NT2/D1 (cell line): ENCODE results near the gene HVCN1.
"Not testable (repeated sequence)": the region's sequence is repeated elsewhere in the genome, so short reads cannot be mapped to it uniquely, and the experiment has no call there.

Source experiments
- DNase-seq: peaks from one replicate; pipeline ENCODE4 v3.0.0-alpha.2; 2011; ENCODE audit warnings: low read depth, low spot score
- H3K27me3 ChIP-seq: 2 replicates; pipeline ENCODE4 v1.6.0; 2011; ENCODE audit warnings: mild to moderate bottlenecking; ENCODE audit not compliant: insufficient read length, insufficient read depth
- H3K36me3 ChIP-seq: 2 replicates; pipeline ENCODE4 v1.6.1; 2011; ENCODE audit warnings: mild to moderate bottlenecking, low read length, mixed read lengths; ENCODE audit not compliant: insufficient read depth, insufficient read length
- H3K4me1 ChIP-seq: 2 replicates; pipeline ENCODE4 v1.5.1; 2011; ENCODE audit not compliant: insufficient read depth, insufficient read length
- H3K4me3 ChIP-seq: 2 replicates; pipeline ENCODE4 v1.5.1; 2011; ENCODE audit warnings: low read depth; ENCODE audit not compliant: insufficient read length
- H3K9ac ChIP-seq: 2 replicates; pipeline ENCODE4 v1.6.0; 2011; ENCODE audit warnings: low read depth; ENCODE audit not compliant: insufficient read length
- H3K9me3 ChIP-seq: 2 replicates; pipeline ENCODE4 v1.5.1; 2011; ENCODE audit warnings: mild to moderate bottlenecking, low read length; ENCODE audit not compliant: insufficient read depth
- SUZ12 ChIP-seq: IDR thresholded peaks from 2 replicates; pipeline ENCODE4 v1.6.1; 2011; ENCODE audit not compliant: insufficient read length, insufficient read depth; ENCODE audit errors: extremely low read depth
- YY1 ChIP-seq: IDR thresholded peaks from 2 replicates; pipeline ENCODE4 v1.6.1; 2011; ENCODE audit not compliant: insufficient read length, insufficient read depth
- ZNF274 ChIP-seq: IDR thresholded peaks from 2 replicates; pipeline ENCODE4 v1.6.1; 2011; ENCODE audit warnings: mild to moderate bottlenecking, low read depth, low read length

The HVCN1 gene

GRCh38 chr12:110728628-110729027 lies 39.7 kb upstream of the HVCN1 start:
- no peak overlapping the region for H3K4me3 ChIP-seq
- H3K27me3 ChIP-seq: no peaks in the 10 kb centered on the region
- H3K9ac ChIP-seq: no peak overlapping the region
- no peaks in the 10 kb centered on the region for H3K9me3 ChIP-seq
- TF ChIP-seq SUZ12 (no peak), YY1 (no peak), ZNF274 (no peak)
- H3K4me1 ChIP-seq: peaks cover 6% of the 10 kb centered on the region
- H3K36me3 ChIP-seq: peaks cover 93% of the 10 kb centered on the region
- DNase-seq: no peak

GRCh38 chr12:110726708-110727369 lies 37.9 kb upstream of the HVCN1 start:
- Histone ChIP-seq H3K4me3 (no peak overlapping the region), H3K4me1 (peaks cover 6% of the 10 kb centered on the region), H3K27me3 (no peaks in the 10 kb centered on the region), H3K9me3 (no peaks in the 10 kb centered on the region), H3K36me3 (peaks cover 93% of the 10 kb centered on the region), H3K9ac (no peak overlapping the region)
- no peak for DNase-seq
- TF ChIP-seq SUZ12 (no peak), ZNF274 (no peak), YY1 (no peak)

DNA sequence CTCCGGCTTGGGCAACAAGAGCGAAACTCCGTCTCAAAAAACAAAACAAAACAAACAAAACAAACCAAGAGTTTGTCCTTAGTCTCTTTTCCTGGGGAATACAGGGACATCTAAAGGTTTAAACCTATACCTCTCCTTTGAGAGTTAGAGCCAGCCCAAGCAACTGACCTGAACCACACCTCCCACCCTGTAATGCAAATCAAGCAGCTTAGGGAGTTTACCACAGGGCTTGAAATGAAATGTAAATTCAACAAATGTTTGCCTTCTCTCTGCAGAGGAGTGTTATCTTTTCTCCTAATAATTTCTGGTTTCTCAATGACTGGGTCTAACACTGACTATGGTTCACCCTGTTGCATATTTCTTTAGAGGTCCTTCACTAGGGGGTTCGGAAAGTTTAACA lies 37.1 kb upstream of the HVCN1 start:
- Histone ChIP-seq H3K9ac (no peak overlapping the region), H3K27me3 (no peaks in the 10 kb centered on the region)
- TF ChIP-seq YY1 (no peak), ZNF274 (no peak), SUZ12 (no peak)

GRCh38 chr12:110725267-110725666 lies 36.4 kb upstream of the HVCN1 start:
- Histone ChIP-seq H3K9me3 (no peaks in the 10 kb centered on the region), H3K9ac (no peak overlapping the region), H3K4me3 (no peak overlapping the region), H3K4me1 (peaks cover 6% of the 10 kb centered on the region), H3K36me3 (peaks cover 93% of the 10 kb centered on the region), H3K27me3 (no peaks in the 10 kb centered on the region)
- no peak for DNase-seq
- TF ChIP-seq SUZ12: no peak
- TF ChIP-seq YY1: no peak
- no peak for TF ChIP-seq ZNF274

More for the DNA sequence above, 37.1 kb upstream of the HVCN1 start:
- no peaks in the 10 kb centered on the region for H3K9me3 ChIP-seq
- peaks cover 93% of the 10 kb centered on the region for H3K36me3 ChIP-seq
- no peak overlapping the region for H3K4me3 ChIP-seq
- DNase-seq: no peak
- peaks cover 6% of the 10 kb centered on the region for H3K4me1 ChIP-seq

DNA sequence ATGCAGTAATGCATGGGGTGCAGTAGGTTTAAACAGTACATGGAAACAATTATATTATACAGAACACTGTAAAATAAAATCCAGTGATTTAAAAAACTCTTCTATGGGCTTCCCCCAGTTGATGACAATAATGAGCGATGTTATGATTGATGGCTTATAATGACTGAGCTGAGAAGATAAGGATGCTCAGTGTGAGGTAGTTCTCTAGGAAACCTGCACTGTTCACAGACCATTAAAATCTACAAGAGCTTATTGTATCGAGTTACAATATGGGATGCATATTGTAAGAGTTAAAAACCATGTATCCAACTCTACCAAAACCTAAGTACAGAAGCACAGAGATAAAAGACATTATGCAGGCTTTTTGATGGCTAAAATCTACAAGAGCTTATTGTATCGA lies 34.0 kb upstream of the HVCN1 start:
- peaks cover 96% of the 10 kb centered on the region for H3K36me3 ChIP-seq

GRCh38 chr12:110721570-110721969 lies 32.7 kb upstream of the HVCN1 start:
- TF ChIP-seq ZNF274 (no peak), YY1 (no peak), SUZ12 (no peak)
- Histone ChIP-seq H3K9ac (no peak overlapping the region), H3K36me3 (peaks cover 92% of the 10 kb centered on the region), H3K27me3 (no peaks in the 10 kb centered on the region), H3K4me3 (no peak overlapping the region), H3K9me3 (no peaks in the 10 kb centered on the region), H3K4me1 (peaks cover 2% of the 10 kb centered on the region)
- no peak for DNase-seq

More for the DNA sequence above, 34.0 kb upstream of the HVCN1 start:
- H3K27me3 ChIP-seq, H3K4me3 ChIP-seq, H3K9me3 ChIP-seq, H3K4me1 ChIP-seq, DNase-seq, H3K9ac ChIP-seq: not testable (repeated sequence)

DNA sequence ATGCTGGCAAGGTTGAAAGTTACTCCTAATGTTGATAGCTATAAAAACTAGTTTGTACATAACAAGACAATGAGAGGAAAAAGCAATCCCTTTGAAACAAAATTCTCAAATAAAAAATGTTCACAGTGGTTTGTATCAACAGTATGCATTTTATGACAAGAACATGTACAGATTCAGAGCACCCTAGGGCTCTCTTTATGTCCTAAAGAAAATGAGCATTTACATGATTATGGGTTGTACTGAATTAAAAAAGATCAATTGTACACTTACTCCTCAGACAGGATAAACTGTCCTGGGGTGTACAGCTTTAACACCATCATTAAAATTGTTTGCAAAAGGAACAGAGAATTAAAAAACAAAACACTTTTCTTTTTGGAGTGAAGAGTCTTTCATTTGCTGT lies 31.6 kb upstream of the HVCN1 start:
- Histone ChIP-seq H3K27me3 (no peaks in the 10 kb centered on the region), H3K9me3 (no peaks in the 10 kb centered on the region), H3K9ac (no peak overlapping the region), H3K36me3 (peaks cover 82% of the 10 kb centered on the region), H3K4me1 (peaks cover 2% of the 10 kb centered on the region), H3K4me3 (no peak overlapping the region)
- TF ChIP-seq YY1: no peak
- no peak for TF ChIP-seq ZNF274
- no peak for TF ChIP-seq SUZ12
- no peak for DNase-seq

DNA sequence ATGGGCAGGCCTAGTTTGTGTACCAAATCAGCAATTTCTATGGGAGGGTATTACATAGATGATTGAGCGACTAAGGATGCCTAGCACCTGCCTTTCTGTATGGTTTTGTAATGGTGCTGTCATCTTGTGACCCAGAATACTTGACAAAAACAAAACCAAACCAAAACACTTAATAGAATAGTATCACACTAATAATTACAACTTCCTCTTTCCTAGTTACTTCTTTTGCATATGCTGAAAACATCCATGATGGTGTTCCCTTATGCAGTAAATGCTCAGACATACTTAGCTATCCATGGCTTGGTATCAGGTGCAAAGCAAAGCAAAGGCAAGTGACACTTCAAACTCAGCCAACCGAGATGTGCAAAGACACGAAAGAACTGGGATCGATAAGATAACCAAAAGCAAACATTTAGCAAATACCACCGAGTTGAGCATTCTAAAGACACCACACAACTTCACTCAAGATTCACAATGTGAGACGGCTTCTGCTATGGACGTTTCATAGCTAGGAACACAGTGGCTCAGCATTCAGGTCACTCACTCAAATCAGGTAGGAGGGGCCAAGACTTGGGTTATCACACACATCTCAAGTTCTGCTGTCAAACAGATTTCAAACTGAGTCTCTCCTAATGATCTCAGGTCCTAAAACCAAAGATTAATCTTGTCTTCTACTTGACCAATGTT lies 29.4 kb upstream of the HVCN1 start:
- no peak for DNase-seq
- no peaks in the 10 kb centered on the region for H3K4me1 ChIP-seq
- no peaks in the 10 kb centered on the region for H3K9me3 ChIP-seq
- no peak overlapping the region for H3K9ac ChIP-seq
- no peak overlapping the region for H3K4me3 ChIP-seq
- H3K27me3 ChIP-seq: no peaks in the 10 kb centered on the region
- H3K36me3 ChIP-seq: peaks cover 63% of the 10 kb centered on the region
- TF ChIP-seq ZNF274 (no peak), SUZ12 (no peak), YY1 (no peak)
